Keratinocyte (primary cell): ENCODE measurements around the gene NFASC. TPM values are rescaled to one million over a fixed set of nuclear protein-coding genes. Genes with fewer than 3 reads are reported as not detected.

Source experiments
- DNase-seq: peaks from one replicate; pipeline ENCODE4 v3.0.0-alpha.2; 2011; ENCODE audit warnings: low read depth, missing footprints, low spot score
- FAIRE-seq: peaks from 2 replicates; lab custom pipeline; 2011; peaks lifted over from hg19 to GRCh38; lab: Jason Lieb, UNC
- H2AFZ ChIP-seq: 2 replicates; pipeline ENCODE4 v1.6.0; 2012; ENCODE audit warnings: low read length, control low read depth, inconsistent platforms; ENCODE audit not compliant: control insufficient read depth
- H3K27ac ChIP-seq: 2 replicates; pipeline ENCODE4 v1.5.1; 2011; ENCODE audit warnings: low read length; ENCODE audit not compliant: control insufficient read depth, insufficient read depth
- H3K27me3 ChIP-seq: 3 replicates; pipeline ENCODE4 v1.6.0; 2011; ENCODE audit warnings: low read length; ENCODE audit not compliant: control insufficient read depth, insufficient read depth; ENCODE audit errors: extremely low read depth
- H3K36me3 ChIP-seq, 2 experiments: 2 replicates in 1 of 2; 3 replicates in 1 of 2; pipeline ENCODE4 v1.5.1; 2011; ENCODE audit warnings: low read length in 2 of 2, mild to moderate bottlenecking in 1 of 2; ENCODE audit not compliant: control insufficient read depth in 2 of 2, insufficient read depth in 2 of 2; ENCODE audit errors: extremely low read depth in 1 of 2
- H3K4me1 ChIP-seq: 3 replicates; pipeline ENCODE4 v1.5.1; 2011; ENCODE audit warnings: low read length; ENCODE audit not compliant: control insufficient read depth, insufficient read depth; ENCODE audit errors: extremely low read depth
- H3K4me2 ChIP-seq: 3 replicates; pipeline ENCODE4 v1.6.0; 2011; ENCODE audit warnings: low read depth, low read length; ENCODE audit not compliant: control insufficient read depth, insufficient read depth; ENCODE audit errors: extremely low read depth
- H3K4me3 ChIP-seq, 3 experiments: fragments of 200-600 bp in 1 of 3; sonication (generic) in 1 of 3; 2 replicates in 2 of 3; 3 replicates in 1 of 3; pipeline ENCODE4 v1.5.1; 2011 to 2016; ENCODE audit warnings: low read length in 3 of 3, mild to moderate bottlenecking in 3 of 3, control low read depth in 2 of 3, inconsistent platforms in 1 of 3, low read depth in 1 of 3, mixed read lengths in 1 of 3, mixed run types in 1 of 3, moderate library complexity in 1 of 3; ENCODE audit not compliant: control insufficient read depth in 2 of 3, insufficient read depth in 2 of 3; ENCODE audit errors: extremely low read depth in 1 of 3
- H3K79me2 ChIP-seq: 2 replicates; pipeline ENCODE4 v1.6.0; 2012; ENCODE audit warnings: low read length; ENCODE audit not compliant: control insufficient read depth, insufficient read depth
- H3K9ac ChIP-seq: 3 replicates; pipeline ENCODE4 v1.6.0; 2011; ENCODE audit warnings: low read length; ENCODE audit not compliant: control insufficient read depth, insufficient read depth; ENCODE audit errors: extremely low read depth
- H3K9me1 ChIP-seq: 3 replicates; pipeline ENCODE4 v1.6.0; 2011; ENCODE audit warnings: low read length; ENCODE audit not compliant: control insufficient read depth, insufficient read depth; ENCODE audit errors: extremely low read depth
- H3K9me3 ChIP-seq: 2 replicates; pipeline ENCODE4 v1.5.1; 2012; ENCODE audit warnings: low read depth, low read length; ENCODE audit not compliant: control insufficient read depth
- H4K20me1 ChIP-seq: 3 replicates; pipeline ENCODE4 v1.6.0; 2011; ENCODE audit warnings: low read length; ENCODE audit not compliant: control insufficient read depth, insufficient read depth; ENCODE audit errors: extremely low read depth
- CTCF ChIP-seq, 3 experiments: IDR thresholded peaks in 1 of 3; conservative IDR thresholded peaks in 1 of 3; optimal IDR thresholded peaks in 1 of 3; 2 replicates in 2 of 3; 3 replicates in 1 of 3; pipeline versions ENCODE3 to v1.5.1; 2011; ENCODE audit warnings: low read length in 3 of 3, mild to moderate bottlenecking in 3 of 3, moderate library complexity in 2 of 3, control low read depth in 1 of 3, inconsistent platforms in 1 of 3; ENCODE audit not compliant: insufficient read depth in 2 of 3; ENCODE audit errors: extremely low read depth in 1 of 3
- EZH2 ChIP-seq: IDR thresholded peaks from one replicate; pipeline ENCODE4 v1.6.1; 2012; ENCODE audit warnings: inconsistent platforms, mild to moderate bottlenecking, low read length, moderate library complexity
- dilution Hi-C: fragments of 300-500 bp; cut with MboI; formaldehyde crosslinking; loops from one replicate; pipeline ENCODE4 v1.7.0; 2020; ENCODE audit warnings: low sequenced_read_pairs; ENCODE audit not compliant: extremely low pct_ligation_motif_present
- polyA plus RNA-seq, 5 experiments: library from polyadenylated mRNA; depleted of rRNA in 3 of 5; stranded (reverse) in 3 of 5; stranded (forward) in 1 of 5; unstranded in 1 of 5; fragments of >200 nt; gene quantifications; 1 replicate in 1 of 5; 2 replicates in 3 of 5; 3 replicates in 1 of 5; pipeline versions ENCODE4 v1.2.1 to v1.2.3, GENCODE V29; 2011 to 2012; ENCODE audit warnings: missing spikeins in 2 of 5, low read depth in 1 of 5, low replicate concordance in 1 of 5

Gene NFASC
- polyA plus RNA-seq, 1 donor (not counting 4 experiments of a cell fraction or from before 2014, with no cell fraction given) = 4.3 TPM

- Histone ChIP-seq H3K9ac (no peak overlapping the region), H3K79me2 (no peaks in the 10 kb centered on the region), H3K4me1 (no peaks in the 10 kb centered on the region), H3K27me3 (no peaks in the 10 kb centered on the region), H3K27ac (no peak overlapping the region), H2AFZ (no peak overlapping the region), H3K4me3 (no peak overlapping the region), H3K4me2 (no peak overlapping the region), H3K9me3 (no peaks in the 10 kb centered on the region), H3K9me1 (no peaks in the 10 kb centered on the region), H3K36me3 (no peaks in the 10 kb centered on the region), H4K20me1 (no peaks in the 10 kb centered on the region)
- dilution Hi-C loops = no loop called here
- FAIRE-seq (no peak), DNase-seq (no peak)
- TF ChIP-seq CTCF (optimal IDR thresholded peaks at IDR 0.05 in 1 of 3, IDR thresholded peaks at IDR 0.05 in 1 of 3, conservative IDR thresholded peaks at IDR 0.05 in 1 of 3; ENCODE audit: extremely low read depth in 1 of 3, insufficient read depth in 2 of 3, low read length in 3 of 3) (peak in 2 of 3 experiments; percentile 47 to 52), EZH2 (no peak)
Measured at GRCh38 chr1:205066141-205066818, 195.6 kb downstream of the NFASC start.

- Histone ChIP-seq H3K9me3 (no peaks in the 10 kb centered on the region), H3K36me3 (no peaks in the 10 kb centered on the region), H3K4me1 (no peaks in the 10 kb centered on the region), H3K27ac (no peak overlapping the region), H3K9me1 (no peaks in the 10 kb centered on the region), H3K9ac (no peak overlapping the region), H2AFZ (no peak overlapping the region), H3K4me2 (no peak overlapping the region), H3K4me3 (no peak overlapping the region), H3K27me3 (no peaks in the 10 kb centered on the region), H4K20me1 (no peaks in the 10 kb centered on the region), H3K79me2 (no peaks in the 10 kb centered on the region)
- dilution Hi-C loops = no loop called here
- no peak for TF ChIP-seq CTCF (optimal IDR thresholded peaks at IDR 0.05 in 1 of 3, IDR thresholded peaks at IDR 0.05 in 1 of 3, conservative IDR thresholded peaks at IDR 0.05 in 1 of 3; ENCODE audit: extremely low read depth in 1 of 3, insufficient read depth in 2 of 3, low read length in 3 of 3)
- no peak for TF ChIP-seq EZH2
- FAIRE-seq (no peak), DNase-seq (no peak)
Measured at GRCh38 chr1:205067031-205067430, 196.4 kb downstream of the NFASC start.
